ENCODE data around the gene LINC00305. TPM values are rescaled to one million over a fixed set of nuclear protein-coding genes. Genes with fewer than 3 reads are reported as not detected.

The LINC00305 gene
- total RNA-seq, 4 donors from 2014 or later = not detected

DNA sequence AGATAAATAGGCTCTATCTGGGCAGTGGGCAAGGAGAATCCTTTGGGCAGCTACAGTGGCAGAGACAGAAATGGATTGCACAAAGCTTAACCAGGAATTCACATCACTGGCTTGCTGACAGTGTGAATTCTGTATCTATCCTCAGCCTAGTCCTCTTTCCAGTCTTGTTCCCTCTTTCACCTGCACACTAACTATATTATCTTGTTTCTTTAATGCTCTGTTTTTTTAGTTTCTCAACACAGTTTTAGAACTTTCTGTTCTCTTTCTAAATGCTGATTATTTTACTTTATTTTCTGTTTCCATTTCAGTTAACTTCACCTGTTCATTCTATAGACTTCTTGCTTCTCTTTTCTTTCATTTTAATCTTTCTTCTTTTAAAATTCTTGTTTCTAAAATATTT lies 66.4 kb downstream of the LINC00305 start:
- TF ChIP-seq, protein P1, sequence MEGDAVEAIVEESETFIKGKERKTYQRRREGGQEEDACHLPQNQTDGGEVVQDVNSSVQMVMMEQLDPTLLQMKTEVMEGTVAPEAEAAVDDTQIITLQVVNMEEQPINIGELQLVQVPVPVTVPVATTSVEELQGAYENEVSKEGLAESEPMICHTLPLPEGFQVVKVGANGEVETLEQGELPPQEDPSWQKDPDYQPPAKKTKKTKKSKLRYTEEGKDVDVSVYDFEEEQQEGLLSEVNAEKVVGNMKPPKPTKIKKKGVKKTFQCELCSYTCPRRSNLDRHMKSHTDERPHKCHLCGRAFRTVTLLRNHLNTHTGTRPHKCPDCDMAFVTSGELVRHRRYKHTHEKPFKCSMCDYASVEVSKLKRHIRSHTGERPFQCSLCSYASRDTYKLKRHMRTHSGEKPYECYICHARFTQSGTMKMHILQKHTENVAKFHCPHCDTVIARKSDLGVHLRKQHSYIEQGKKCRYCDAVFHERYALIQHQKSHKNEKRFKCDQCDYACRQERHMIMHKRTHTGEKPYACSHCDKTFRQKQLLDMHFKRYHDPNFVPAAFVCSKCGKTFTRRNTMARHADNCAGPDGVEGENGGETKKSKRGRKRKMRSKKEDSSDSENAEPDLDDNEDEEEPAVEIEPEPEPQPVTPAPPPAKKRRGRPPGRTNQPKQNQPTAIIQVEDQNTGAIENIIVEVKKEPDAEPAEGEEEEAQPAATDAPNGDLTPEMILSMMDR (IDR thresholded peaks at IDR 0.05; ENCODE audit: low read depth) = no peak

DNA sequence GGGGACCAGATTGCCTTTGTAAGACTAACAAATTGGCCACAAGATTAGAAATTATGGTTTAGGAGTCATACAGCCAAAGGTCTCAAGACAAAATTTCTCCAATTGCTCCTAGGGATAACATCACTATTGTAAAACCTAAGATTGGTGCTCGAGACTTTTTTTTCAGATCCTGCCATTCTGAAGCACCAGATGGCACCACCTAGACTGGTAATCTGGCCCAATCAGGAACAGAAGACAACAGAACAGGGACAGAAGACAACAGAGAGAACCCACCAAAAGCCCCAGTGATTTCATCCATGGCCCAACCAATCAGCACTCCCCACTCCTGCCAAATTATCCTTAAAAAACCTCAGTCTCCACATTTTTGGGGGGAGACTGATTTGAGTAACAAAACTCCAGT lies 66.8 kb downstream of the LINC00305 start:
- TF ChIP-seq, protein P1 (IDR thresholded peaks at IDR 0.05; ENCODE audit: low read depth) = no peak

- TF ChIP-seq, protein P1 (IDR thresholded peaks at IDR 0.05; ENCODE audit: low read depth) = no peak
Measured at GRCh38 chr18:64073971-64074370, 74.9 kb downstream of the LINC00305 start.

- TF ChIP-seq, protein P1 (IDR thresholded peaks at IDR 0.05; ENCODE audit: low read depth) = no peak
Measured at GRCh38 chr18:64055019-64055418, 93.9 kb downstream of the LINC00305 start.

GRCh38 chr18:64053246-64053645 lies 95.6 kb downstream of the LINC00305 start:
- TF ChIP-seq, protein P1 (IDR thresholded peaks at IDR 0.05; ENCODE audit: low read depth) = no peak

DNA sequence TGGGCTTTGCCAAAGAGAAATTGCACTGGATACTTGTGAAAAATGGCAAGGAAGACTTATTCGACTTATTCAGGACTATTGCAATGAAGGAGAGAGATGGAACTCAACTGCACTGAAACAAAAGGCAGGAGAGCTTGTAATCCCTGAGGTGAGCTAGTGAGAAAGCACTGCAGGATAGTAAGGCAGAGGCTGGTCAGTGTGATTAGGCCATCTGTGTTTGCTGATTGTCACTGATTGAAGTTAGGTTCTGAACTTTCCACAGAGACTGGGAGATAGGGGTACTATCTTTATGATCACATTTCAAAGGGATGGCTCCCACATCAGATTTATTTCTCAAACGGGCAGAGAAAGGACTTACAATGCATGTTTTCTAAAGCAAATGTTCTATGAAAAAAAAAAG lies 96.1 kb downstream of the LINC00305 start:
- TF ChIP-seq, protein P1 (IDR thresholded peaks at IDR 0.05; ENCODE audit: low read depth) = no peak

DNA sequence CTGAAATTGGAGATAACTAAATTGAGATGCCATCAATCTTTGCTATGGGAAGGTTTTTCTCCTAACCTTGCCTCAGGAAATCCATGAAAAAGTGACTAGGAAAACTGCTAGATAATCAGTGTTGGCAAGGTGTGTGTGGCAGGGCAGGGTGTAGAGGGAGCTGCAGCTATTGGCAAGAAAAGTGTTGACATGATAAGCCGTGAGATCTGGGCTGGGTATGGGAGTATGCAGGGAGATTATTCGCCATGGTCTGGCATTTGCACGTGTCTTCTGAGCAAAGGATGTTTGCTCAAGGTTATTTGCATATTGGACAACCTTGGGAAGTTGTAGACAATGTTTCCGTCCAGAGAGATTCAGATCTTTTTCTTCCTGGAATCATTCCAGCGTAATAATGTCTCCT lies 104.3 kb downstream of the LINC00305 start:
- TF ChIP-seq, protein P1 (IDR thresholded peaks at IDR 0.05; ENCODE audit: low read depth) = no peak

Data from subcutaneous adipose tissue (tissue), 4 donors.